SK-N-SH (cell line): Measurements from ENCODE around the gene COL23A1. TPM values are rescaled to one million over a fixed set of nuclear protein-coding genes. Genes with fewer than 3 reads are reported as not detected.

Source experiments
- CTCF ChIA-PET: fragments of 300-600, 350-600 bp; formaldehyde crosslinking; extraction: SDS; loops from one replicate; lab custom pipeline; 2021; lab: Yijun Ruan, JAX
- POLR2A ChIA-PET: fragments of 350-600 bp; sonication (Branson Sonifier 250); formaldehyde crosslinking; extraction: SDS; loops from one replicate; lab custom pipeline; 2020; ENCODE audit warnings: antibody characterized with exemption, inconsistent platforms; lab: Yijun Ruan, JAX
- DNase-seq: peaks from one replicate; pipeline ENCODE4 v3.0.0; 2012
- H2AFZ ChIP-seq: fragments of 200-600 bp; sonication (generic); 2 replicates; pipeline ENCODE4 v1.8.1; 2016; ENCODE audit warnings: antibody characterized with exemption, mild to moderate bottlenecking, low read depth
- H3F3A ChIP-seq: fragments of 200-600 bp; sonication (generic); replicated peaks from 2 replicates; pipeline ENCODE3; 2016; ENCODE audit warnings: antibody characterized with exemption, mild to moderate bottlenecking; ENCODE audit not compliant: insufficient read depth
- H3K27ac ChIP-seq, 2 experiments: fragments of 200-500 bp in 1 of 2; fragments of 200-600 bp in 1 of 2; sonication (Bioruptor generic) in 1 of 2; sonication (generic), shearing (Covaris generic) in 1 of 2; 2 replicates each; pipeline versions ENCODE4 v1.5.1 to v1.6.1; 2014 to 2016; ENCODE audit warnings: low read depth in 2 of 2, inconsistent platforms in 1 of 2, low read length in 1 of 2, mild to moderate bottlenecking in 1 of 2, mixed read lengths in 1 of 2
- H3K27me3 ChIP-seq: fragments of 200-600 bp; sonication (generic), shearing (Covaris generic); 2 replicates; pipeline ENCODE4 v1.6.1; 2016; ENCODE audit warnings: mixed run types; ENCODE audit not compliant: insufficient read depth
- H3K36me3 ChIP-seq, 2 experiments: fragments of 200-500 bp in 1 of 2; fragments of 200-600 bp in 1 of 2; sonication (Bioruptor generic) in 1 of 2; sonication (generic) in 1 of 2; replicated peaks in 1 of 2; 2 replicates each; pipeline versions ENCODE3 to v1.5.1; 2014 to 2016; ENCODE audit warnings: low read length in 1 of 2, mild to moderate bottlenecking in 1 of 2; ENCODE audit not compliant: insufficient read depth in 2 of 2, control insufficient read depth in 1 of 2
- H3K4me1 ChIP-seq, 2 experiments: fragments of 200-500 bp in 1 of 2; fragments of 200-600 bp in 1 of 2; sonication (Bioruptor generic) in 1 of 2; sonication (generic), shearing (Covaris generic) in 1 of 2; 2 replicates each; pipeline versions ENCODE4 v1.5.1 to v1.6.1; 2014 to 2016; ENCODE audit warnings: low read depth in 1 of 2, low read length in 1 of 2, mixed run types in 1 of 2; ENCODE audit not compliant: insufficient read depth in 2 of 2, control insufficient read depth in 1 of 2
- H3K4me2 ChIP-seq: fragments of 200-600 bp; sonication (generic), shearing (Covaris generic); 2 replicates; pipeline ENCODE4 v1.6.1; 2017; ENCODE audit warnings: mixed run types
- H3K4me3 ChIP-seq, 2 experiments: fragments of 200-500 bp in 1 of 2; fragments of 200-600 bp in 1 of 2; sonication (Bioruptor generic) in 1 of 2; sonication (generic), shearing (Covaris generic) in 1 of 2; 2 replicates each; pipeline versions ENCODE4 v1.5.1 to v1.8.1; 2014 to 2016; ENCODE audit warnings: low read depth in 2 of 2, inconsistent platforms in 1 of 2, low read length in 1 of 2, mild to moderate bottlenecking in 1 of 2, mixed read lengths in 1 of 2, moderate library complexity in 1 of 2
- H3K79me2 ChIP-seq: fragments of 200-600 bp; sonication (generic); 2 replicates; pipeline ENCODE4 v1.8.1; 2017; ENCODE audit warnings: mild to moderate bottlenecking; ENCODE audit not compliant: insufficient read depth
- H3K9ac ChIP-seq: fragments of 200-600 bp; sonication (generic); 2 replicates; pipeline ENCODE4 v1.6.1; 2017; ENCODE audit warnings: mixed run types
- H3K9me2 ChIP-seq: fragments of 200-600 bp; sonication (generic); 2 replicates; pipeline ENCODE4 v1.6.1; 2017; ENCODE audit warnings: mixed run types
- H3K9me3 ChIP-seq: fragments of 200-600 bp; sonication (generic); 2 replicates; pipeline ENCODE4 v1.6.1; 2017; ENCODE audit warnings: mixed run types, mild to moderate bottlenecking, moderate library complexity
- H4K20me1 ChIP-seq: fragments of 200-600 bp; sonication (generic); 2 replicates; pipeline ENCODE4 v1.6.1; 2017; ENCODE audit warnings: mild to moderate bottlenecking, mixed run types; ENCODE audit not compliant: insufficient read depth
- CHD2 ChIP-seq: fragments of 150-350 bp; IDR thresholded peaks from 2 replicates; pipeline ENCODE4 v1.6.1; 2018; ENCODE audit warnings: low read length; ENCODE audit not compliant: partially characterized antibody
- IRF3 ChIP-seq: fragments of 150-350 bp; IDR thresholded peaks from 2 replicates; pipeline ENCODE4 v1.6.1; 2016; ENCODE audit warnings: mild to moderate bottlenecking, low read depth, low read length
- MAX ChIP-seq: IDR thresholded peaks from 2 replicates; pipeline ENCODE4 v1.4.0; 2012; ENCODE audit warnings: low read depth
- NRF1 ChIP-seq: IDR thresholded peaks from 2 replicates; pipeline ENCODE4 v1.6.1; 2012; ENCODE audit warnings: low read depth, mild to moderate bottlenecking, low read length
- REST ChIP-seq: IDR thresholded peaks from 2 replicates; pipeline ENCODE4 v1.6.1; 2012; ENCODE audit warnings: mild to moderate bottlenecking, low read depth, low read length, moderate library complexity
- RFX5 ChIP-seq: IDR thresholded peaks from 2 replicates; pipeline ENCODE4 v1.6.1; 2012; ENCODE audit warnings: mild to moderate bottlenecking, improper control_type of control experiment, low read length
- TAF1 ChIP-seq: IDR thresholded peaks from 2 replicates; pipeline ENCODE4 v1.6.1; 2012; ENCODE audit warnings: low read depth, mild to moderate bottlenecking, low read length, moderate library complexity, borderline replicate concordance
- TEAD4 ChIP-seq: IDR thresholded peaks from 2 replicates; pipeline ENCODE4 v1.4.0; 2012; ENCODE audit warnings: mild to moderate bottlenecking, borderline replicate concordance; ENCODE audit not compliant: insufficient read depth
- YY1 ChIP-seq: IDR thresholded peaks from 2 replicates; pipeline ENCODE4 v1.4.0; 2012; ENCODE audit warnings: low read depth, mild to moderate bottlenecking
- WGBS: methylation state at CpG from one replicate; pipeline ENCODE4 v1.1.6; 2017; ENCODE audit warnings: low lambda C conversion rate; 5-methylcytosine and 5-hydroxymethylcytosine counted together
- polyA plus RNA-seq, 3 experiments: library from polyadenylated mRNA; depleted of rRNA; stranded (reverse); fragments of >200 nt; gene quantifications; 2 replicates each; pipeline ENCODE4 v1.2.3, GENCODE V29; 2012
- TF ChIP-seq, protein P1 (sequence below): fragments of 150-350 bp; IDR thresholded peaks from 2 replicates; pipeline ENCODE4 v1.6.1; 2017; ENCODE audit warnings: antibody characterized with exemption, low read length, low read depth, borderline replicate concordance

Gene COL23A1
- polyA plus RNA-seq, 1 of the 3 experiments (the other 2 are of a cell fraction) = 0.10 TPM

DNA sequence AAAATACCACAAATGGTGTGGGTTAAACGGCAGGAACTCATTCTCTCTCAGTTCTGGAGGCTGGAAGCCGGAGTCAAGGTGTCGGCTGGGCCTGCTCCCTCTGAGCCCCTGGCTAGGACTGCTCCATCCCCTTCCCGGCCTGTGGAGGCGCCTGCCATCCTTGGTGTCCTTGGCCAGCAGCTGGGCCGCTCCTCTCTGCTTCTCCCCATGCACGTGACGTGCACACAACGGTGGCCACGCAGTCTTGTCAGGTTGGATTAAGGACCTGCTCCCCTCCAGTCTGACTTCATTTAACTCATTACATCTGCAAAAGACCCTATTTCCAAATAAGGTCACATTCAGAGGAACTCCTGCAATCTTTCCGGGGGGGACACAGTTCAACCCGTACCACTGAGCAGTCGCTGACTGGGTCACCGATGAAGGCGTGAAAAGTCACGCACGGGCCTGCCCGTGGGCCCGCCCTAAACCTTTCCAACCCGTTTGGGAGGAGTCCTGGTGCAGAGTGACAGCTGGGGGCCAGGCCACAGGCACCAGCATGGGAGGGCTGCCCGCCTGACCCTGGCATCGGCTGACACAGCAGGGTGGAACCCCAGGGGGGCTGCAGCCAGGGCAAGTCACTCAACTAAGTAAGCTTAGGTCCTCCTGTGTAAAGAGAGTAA, 135.2 kb downstream of the COL23A1 start:
- DNase-seq = no peak
- WGBS = 72% methylated on average over 16 of the region's 22 CpGs
- H3K4me3 ChIP-seq = no peak overlapping the region
- H3K9me2 ChIP-seq = no peaks in the 10 kb centered on the region
- peak overlapping the region in 1 of 2 experiments; percentile 99; a peak in 1 of 4 replicates for H3K27ac ChIP-seq
- H3K4me1 ChIP-seq = peaks cover 0 to 38% of the 10 kb centered on the region in 2 experiments; a peak in 2 of 4 replicates
- no peak overlapping the region for H3K4me2 ChIP-seq
- POLR2A ChIA-PET = no interaction called here
- no peaks in the 10 kb centered on the region for H4K20me1 ChIP-seq
- H3F3A ChIP-seq = no peaks in the 10 kb centered on the region
- no peak for TF ChIP-seq NRF1
- TF ChIP-seq TAF1 = no peak
- TF ChIP-seq CHD2 = no peak
- TF ChIP-seq IRF3 = no peak
- TF ChIP-seq, protein P1, sequence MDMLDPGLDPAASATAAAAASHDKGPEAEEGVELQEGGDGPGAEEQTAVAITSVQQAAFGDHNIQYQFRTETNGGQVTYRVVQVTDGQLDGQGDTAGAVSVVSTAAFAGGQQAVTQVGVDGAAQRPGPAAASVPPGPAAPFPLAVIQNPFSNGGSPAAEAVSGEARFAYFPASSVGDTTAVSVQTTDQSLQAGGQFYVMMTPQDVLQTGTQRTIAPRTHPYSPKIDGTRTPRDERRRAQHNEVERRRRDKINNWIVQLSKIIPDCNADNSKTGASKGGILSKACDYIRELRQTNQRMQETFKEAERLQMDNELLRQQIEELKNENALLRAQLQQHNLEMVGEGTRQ = no peak
- TF ChIP-seq TEAD4 = no peak
- TF ChIP-seq MAX = no peak
- TF ChIP-seq REST = no peak
- TF ChIP-seq RFX5 = no peak
- TF ChIP-seq YY1 = no peak
- no peak overlapping the region for H3K9ac ChIP-seq
- no peak overlapping the region for H2AFZ ChIP-seq
- no peaks in the 10 kb centered on the region for H3K27me3 ChIP-seq
- CTCF ChIA-PET = interaction anchor here (0.9 to 1.4 kb wide), 2 partner anchors 97 to 107 kb away, joined by 3 read pairs; no protein-coding TSS in a partner anchor
- H3K79me2 ChIP-seq = no peaks in the 10 kb centered on the region
- no peaks in the 10 kb centered on the region for H3K9me3 ChIP-seq
- no peaks in the 10 kb centered on the region for H3K36me3 ChIP-seq
